Right lobe of liver (tissue), 4 donors: ENCODE data around the gene MAPT.

Source experiments
- POLR2A ChIP-seq: fragments of 450-650 bp; IDR thresholded peaks from one replicate; pipeline ENCODE4 v1.6.1; 2017; ENCODE audit warnings: antibody characterized with exemption, mild to moderate bottlenecking
- TF ChIP-seq, protein P1 (sequence below), 4 donors: fragments of 200-600 bp in 3 of 4; fragments of 450-650 bp in 1 of 4; IDR thresholded peaks; one replicate each; pipeline versions ENCODE4 v1.5.1 to v1.8.0; 2016 to 2022; ENCODE audit warnings: antibody characterized with exemption in 4 of 4, mild to moderate bottlenecking in 2 of 4
- donor health status: DM: no; HTN: no; CAD: no.
- donor health status: DM: no; HTN: no; CAD: no.
- donor health status: DM: no; HTN: yes; CAD: no.

DNA sequence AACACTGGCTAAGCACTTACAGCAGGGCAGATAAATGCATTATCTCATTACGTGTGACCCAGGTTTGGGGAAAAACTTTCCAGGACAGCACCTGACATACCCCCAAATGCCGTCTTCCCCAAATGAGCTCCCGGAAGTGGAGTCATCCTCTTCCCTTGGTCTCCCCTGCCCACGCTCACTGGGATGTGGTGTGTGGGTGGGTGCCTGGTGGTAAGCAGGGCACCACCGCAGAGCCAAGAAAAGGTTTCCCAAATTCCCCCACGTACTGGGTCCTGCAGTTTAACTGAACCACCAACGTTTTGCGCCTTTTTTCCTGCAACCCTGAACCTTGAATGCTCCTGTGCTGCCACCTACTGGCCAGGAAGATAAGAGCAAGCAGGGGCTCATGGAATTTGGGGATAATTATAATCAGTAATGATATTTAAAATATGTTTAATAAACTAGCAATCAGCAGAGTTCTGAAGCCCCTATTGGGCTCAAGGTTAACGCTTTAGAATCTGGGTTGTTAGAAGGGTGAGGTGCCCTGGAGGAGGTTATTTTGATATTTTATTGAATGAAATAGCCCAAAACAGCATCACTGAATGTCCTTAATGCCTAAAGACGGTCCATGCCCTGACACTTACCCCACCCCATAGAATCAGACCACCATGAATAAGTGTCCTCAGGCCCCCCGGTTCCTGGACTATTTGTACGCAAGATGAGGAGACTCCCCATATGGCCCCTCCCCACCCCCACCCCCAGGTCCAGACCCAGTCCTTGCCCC lies 41.6 kb upstream of the MAPT start:
- TF ChIP-seq POLR2A = no peak
- TF ChIP-seq, protein P1, sequence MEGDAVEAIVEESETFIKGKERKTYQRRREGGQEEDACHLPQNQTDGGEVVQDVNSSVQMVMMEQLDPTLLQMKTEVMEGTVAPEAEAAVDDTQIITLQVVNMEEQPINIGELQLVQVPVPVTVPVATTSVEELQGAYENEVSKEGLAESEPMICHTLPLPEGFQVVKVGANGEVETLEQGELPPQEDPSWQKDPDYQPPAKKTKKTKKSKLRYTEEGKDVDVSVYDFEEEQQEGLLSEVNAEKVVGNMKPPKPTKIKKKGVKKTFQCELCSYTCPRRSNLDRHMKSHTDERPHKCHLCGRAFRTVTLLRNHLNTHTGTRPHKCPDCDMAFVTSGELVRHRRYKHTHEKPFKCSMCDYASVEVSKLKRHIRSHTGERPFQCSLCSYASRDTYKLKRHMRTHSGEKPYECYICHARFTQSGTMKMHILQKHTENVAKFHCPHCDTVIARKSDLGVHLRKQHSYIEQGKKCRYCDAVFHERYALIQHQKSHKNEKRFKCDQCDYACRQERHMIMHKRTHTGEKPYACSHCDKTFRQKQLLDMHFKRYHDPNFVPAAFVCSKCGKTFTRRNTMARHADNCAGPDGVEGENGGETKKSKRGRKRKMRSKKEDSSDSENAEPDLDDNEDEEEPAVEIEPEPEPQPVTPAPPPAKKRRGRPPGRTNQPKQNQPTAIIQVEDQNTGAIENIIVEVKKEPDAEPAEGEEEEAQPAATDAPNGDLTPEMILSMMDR (IDR thresholded peaks at IDR 0.05) = peak; percentile 71 to 93 (median 90)
